GM19035 (cell line): ENCODE data around the gene KCNK3.

Experiments
- ATAC-seq: cut with Tn5 transposase; IDR thresholded peaks from one replicate; pipeline ENCODE4 v1.9.1; 2021; ENCODE audit not compliant: unreplicated experiment

Gene KCNK3

DNA sequence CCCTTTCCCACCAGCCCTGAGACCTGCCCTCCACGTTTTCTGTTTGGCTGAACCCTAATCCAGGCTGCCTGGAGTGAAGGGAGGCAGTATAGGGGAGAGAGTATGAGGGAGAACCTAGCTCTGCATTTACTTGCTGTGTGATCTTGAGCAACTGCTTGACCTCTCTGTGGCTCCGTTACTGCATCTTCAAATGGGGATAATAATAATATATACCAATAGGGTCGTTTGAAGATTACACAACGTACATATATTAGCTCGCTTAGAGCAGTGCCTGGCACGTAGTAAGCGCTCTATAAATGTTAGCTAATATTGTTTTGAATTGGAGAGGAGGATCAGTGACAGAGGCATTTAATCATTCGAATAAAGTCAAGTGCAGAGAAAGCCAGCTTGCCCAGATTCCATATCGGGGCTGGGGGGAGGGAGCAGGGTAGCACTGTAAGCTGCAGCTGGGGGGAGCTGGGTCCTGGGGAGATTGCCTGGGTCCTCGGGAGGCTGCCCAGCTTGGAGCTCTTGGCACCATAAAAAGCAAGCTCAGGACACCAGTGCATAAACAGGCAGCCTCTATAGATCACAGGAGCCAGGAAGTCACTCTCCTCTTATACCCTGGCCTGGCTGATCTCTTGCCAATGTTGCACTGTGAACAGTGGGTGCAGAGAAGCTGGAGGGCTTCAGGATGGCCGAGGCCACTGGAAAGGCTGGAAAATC is 19.1 kb downstream of the KCNK3 start:
- no peak for ATAC-seq

- ATAC-seq, result no peak
Measured at GRCh38 chr2:26712486-26713465, 20.3 kb downstream of the KCNK3 start.

- no peak for ATAC-seq
Measured at GRCh38 chr2:26715528-26716270, 23.2 kb downstream of the KCNK3 start.

- ATAC-seq, result no peak
Measured at GRCh38 chr2:26716340-26716739, 23.8 kb downstream of the KCNK3 start.

GRCh38 chr2:26716769-26717168 is 24.2 kb downstream of the KCNK3 start:
- ATAC-seq, result no peak

- no peak for ATAC-seq
Measured at GRCh38 chr2:26717362-26717761, 24.8 kb downstream of the KCNK3 start.

- no peak for ATAC-seq
Measured at GRCh38 chr2:26718949-26719686, 26.6 kb downstream of the KCNK3 start.

- no peak for ATAC-seq
Measured at GRCh38 chr2:26720322-26721114, 28.0 kb downstream of the KCNK3 start.

DNA sequence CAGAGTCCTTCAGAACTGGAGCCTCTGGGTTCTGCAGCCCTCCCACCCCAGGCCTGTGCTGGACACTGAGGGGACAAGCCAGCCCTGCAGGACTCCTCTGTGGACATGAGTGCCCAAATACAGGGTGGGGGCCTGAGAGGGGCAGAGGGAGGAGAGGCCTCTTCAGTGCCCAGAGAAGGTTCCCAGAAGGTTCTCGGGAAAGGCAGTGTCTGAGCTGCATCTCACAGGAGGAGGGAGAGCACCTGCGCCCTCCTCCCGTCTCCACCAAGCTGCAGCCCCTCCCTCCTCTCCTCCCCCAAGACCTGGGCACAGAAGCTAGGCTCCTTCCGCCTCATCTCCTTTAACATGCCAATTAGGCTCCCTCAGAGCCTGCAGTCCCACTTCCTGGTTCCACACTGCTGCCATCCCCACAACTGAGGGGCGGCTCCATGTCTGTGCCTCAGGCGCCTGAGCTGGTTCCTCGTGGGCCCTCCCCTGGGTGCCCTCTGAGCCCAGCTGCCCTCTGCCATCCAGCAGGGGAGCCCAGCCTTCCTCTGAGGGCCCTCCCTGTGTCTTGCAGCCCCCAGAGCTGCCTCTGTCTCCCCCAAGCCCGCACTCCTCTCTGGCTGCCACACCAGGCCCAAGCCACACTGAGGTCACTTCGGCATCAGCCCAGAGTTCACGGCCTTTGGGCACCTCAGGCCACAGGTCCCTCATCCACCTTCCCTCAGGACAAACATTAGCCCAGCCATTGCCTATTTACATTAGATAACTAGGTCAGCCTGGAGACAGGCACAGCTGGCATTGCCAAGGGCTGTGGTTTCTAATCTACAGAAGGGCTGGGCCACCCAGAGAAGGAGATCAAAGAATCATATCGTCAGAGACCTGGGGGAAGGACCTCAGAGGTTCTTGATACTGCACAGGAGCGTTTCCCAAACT is 28.9 kb downstream of the KCNK3 start:
- ATAC-seq, result no peak

- ATAC-seq, result no peak
Measured at GRCh38 chr2:26722328-26722727, 29.8 kb downstream of the KCNK3 start.

DNA sequence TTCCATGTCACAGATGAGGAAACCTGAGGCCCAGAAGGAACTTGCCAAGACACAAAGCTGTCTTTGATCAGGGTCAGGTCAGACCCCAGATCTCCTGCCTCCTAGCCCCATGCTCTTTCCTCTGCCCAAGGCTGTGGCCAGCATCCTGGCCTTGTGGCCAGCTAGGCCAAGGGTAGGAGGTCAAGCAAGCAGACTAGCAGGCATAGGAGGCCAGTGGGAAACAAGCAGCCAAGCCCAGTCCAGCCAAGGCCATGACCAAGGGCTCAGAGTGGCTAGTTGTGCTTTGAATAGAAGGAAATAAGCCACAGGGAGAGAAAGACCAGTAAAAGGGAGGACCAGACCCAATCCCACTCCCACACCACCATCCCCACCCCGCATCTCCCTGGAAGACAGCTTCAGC is 30.4 kb downstream of the KCNK3 start:
- ATAC-seq, result no peak

DNA sequence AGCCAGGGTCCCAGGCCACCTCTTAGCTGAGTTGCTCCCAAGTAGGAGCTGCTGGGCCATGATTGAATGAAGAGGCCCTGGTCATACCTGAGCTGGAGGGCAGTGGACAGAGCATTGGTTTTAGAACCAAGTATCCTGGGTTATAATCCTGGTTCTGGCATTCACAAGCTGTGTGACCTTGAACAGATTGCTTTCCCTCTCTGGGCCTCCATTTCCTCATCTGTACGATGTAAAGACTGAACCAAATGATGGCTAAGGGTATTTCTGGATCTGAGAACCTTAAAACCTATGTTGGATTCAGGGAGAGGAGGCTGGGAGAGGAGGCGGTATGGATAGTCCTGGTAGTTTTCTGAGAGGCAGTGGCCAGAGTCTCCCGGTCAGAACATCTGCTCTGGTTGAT is 31.0 kb downstream of the KCNK3 start:
- ATAC-seq, result no peak

DNA sequence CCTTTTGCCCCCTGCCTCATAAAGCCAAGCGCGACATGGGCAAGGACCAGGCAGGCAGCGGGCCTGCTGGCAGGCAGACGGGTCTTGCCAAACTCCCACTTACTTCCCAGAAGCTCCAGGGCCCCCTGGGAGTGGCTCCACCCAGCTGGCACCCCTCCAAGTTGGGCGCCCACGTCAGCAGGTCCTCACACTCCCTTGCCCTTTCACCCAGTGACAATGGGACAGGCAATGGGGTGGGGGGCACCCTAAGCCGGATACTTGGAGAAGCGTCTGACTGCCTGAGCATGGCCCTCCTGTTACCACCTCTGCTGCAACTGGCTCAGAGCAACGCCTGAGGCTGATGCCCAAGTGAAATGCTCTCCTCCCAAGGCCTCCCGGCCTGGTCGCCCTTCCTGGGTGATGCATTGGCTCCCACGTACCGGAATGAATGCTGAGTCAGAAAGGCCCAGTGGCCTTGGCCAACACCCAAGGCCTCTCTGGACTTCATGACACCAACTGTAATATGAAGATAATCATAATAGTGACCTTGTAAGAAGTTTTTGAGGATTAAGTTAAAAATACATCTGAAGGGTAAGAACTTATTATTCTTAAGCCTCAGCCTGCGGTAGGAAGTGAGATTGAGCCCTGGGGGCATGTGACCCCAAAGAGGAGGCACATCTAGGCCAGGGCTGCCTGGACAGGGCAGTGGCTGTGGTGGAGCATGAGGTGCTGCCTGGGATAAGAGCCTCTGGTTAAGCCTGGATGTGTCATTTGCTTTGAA is 31.6 kb downstream of the KCNK3 start:
- ATAC-seq, result no peak

GRCh38 chr2:26724784-26725520 is 32.4 kb downstream of the KCNK3 start:
- no peak for ATAC-seq

- no peak for ATAC-seq
Measured at GRCh38 chr2:26725521-26725820, 32.9 kb downstream of the KCNK3 start.

- ATAC-seq, result no peak
Measured at GRCh38 chr2:26726228-26726627, 33.7 kb downstream of the KCNK3 start.

GRCh38 chr2:26727641-26728561 is 35.4 kb downstream of the KCNK3 start:
- ATAC-seq, result no peak
